ENCODE results near the gene PPP2R5C.

PPP2R5C gene

GRCh38 chr14:101915871-101916815 lies 154.6 kb downstream of the PPP2R5C start:
- in situ Hi-C loops (cut with HindIII; ENCODE audit: low pct_ligation_motif_present, low pct_unique_long_range_greater_than_20kb, low sequenced_read_pairs) = no loop called here
- DNase-seq = no peak

DNA sequence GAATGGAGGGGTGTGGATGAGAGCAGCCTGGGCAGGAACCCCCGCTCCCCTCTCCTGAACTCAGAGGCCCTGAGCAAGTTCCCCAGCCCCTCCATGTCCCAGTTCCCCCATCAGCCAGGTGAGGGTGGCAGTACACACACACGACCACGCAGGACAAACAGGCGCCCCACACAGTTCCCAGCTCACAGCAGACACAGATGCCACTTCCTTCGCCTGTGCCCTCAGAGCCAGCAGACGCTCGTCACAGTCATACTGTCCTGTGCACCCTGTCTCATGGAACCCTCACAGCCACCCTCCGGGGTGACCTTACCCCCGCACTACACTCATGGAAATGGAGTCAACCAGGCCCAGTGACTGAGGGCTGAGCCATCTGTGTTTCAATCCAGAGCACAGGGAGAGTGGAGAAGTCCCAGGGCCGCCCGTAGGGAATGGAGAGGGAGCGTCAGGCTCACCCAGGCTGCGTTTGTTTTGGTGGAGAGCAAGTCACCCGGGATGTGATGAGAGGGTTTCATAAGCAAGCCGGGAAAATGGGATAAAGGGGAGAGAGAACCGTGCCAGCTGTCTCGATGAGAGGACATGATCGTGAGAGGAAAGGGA lies 155.4 kb downstream of the PPP2R5C start:
- in situ Hi-C loops (cut with HindIII; ENCODE audit: low pct_ligation_motif_present, low pct_unique_long_range_greater_than_20kb, low sequenced_read_pairs) = no loop called here
- DNase-seq = no peak

DNA sequence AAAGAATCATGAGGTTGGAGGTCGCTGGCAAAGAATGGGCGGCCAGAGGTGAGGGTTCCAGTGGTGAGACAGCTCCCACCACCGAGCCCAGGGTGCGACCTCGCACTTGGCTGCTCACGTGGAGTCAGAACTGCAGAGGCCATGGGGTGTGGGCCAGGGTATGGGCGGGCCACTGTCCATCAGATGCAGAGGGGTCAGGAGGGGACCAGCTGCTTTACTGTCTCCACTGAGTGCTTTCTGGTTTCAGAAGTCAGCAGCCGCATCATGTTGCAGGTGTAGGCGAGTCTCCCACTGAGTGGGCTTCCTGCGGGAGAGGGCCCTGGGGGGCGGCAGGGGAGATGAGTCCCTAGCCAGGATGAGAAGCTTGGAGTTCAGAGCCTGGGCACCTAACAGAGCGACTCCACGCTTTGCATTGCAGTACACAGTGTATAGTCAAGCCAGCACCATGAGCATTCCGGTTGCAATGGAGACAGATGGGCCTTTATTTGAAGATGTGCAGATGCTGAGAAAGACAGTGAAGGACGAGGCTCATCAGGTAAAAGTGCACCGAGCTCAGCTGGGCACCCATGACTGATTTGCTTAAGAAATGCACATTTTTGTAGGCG lies 156.0 kb downstream of the PPP2R5C start:
- no peak for DNase-seq
- in situ Hi-C loops (cut with HindIII; ENCODE audit: low pct_ligation_motif_present, low pct_unique_long_range_greater_than_20kb, low sequenced_read_pairs) = no loop called here

DNA sequence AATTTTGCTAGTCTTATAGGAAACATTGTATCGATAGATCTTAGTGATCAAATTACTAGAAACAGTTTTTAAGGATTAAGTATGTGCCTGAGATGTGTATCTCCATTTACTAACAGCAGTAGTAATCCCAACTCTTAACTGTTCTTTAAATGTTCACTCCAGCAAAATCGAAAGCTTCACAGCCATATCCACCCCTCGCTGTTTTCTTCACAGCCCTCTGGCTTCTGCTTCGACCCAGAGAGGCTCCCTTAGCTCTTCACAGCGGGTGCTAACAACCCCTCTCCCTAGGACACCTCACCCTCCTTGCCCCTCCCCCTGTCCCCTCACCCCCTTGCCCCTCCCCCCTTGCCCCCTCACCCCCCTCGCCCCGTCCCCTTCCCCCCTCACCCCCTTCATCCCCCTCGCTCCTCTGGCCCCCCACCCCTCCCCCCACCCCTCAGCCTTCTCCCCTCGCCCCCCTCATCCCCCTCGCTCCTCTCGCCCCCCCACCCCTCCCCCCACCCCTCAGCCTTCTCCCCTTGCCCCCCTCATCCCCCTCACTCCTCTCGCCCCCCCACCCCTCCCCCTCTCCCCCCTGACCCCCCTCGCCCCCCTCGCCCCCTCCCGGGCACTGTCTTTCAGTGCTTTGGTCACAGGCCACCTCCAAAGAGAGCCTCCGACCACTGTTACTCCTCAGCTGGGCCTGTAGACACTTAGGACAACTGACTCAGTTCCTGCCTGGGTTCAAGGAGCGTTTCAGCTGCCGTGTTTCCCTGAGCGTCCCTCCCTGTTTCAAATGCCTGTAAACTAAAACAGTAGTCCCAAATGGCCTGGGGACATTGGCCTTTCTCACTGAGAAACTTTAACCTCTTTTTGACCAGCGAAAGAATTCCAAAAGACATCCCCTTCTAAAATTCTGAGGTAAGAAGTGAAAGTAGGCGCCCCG lies 156.8 kb downstream of the PPP2R5C start:
- no peak for DNase-seq
- in situ Hi-C loops (cut with HindIII; ENCODE audit: low pct_ligation_motif_present, low pct_unique_long_range_greater_than_20kb, low sequenced_read_pairs) = no loop called here

GRCh38 chr14:101920271-101920670 lies 158.8 kb downstream of the PPP2R5C start:
- in situ Hi-C loops (cut with HindIII; ENCODE audit: low pct_ligation_motif_present, low pct_unique_long_range_greater_than_20kb, low sequenced_read_pairs) = no loop called here

GRCh38 chr14:101922866-101923265 lies 161.4 kb downstream of the PPP2R5C start:
- in situ Hi-C loops (cut with HindIII; ENCODE audit: low pct_ligation_motif_present, low pct_unique_long_range_greater_than_20kb, low sequenced_read_pairs) = no loop called here
- DNase-seq = no peak

More at GRCh38 chr14:101920271-101920670, 158.8 kb downstream of the PPP2R5C start:
- DNase-seq = no peak

- in situ Hi-C loops (cut with HindIII; ENCODE audit: low pct_ligation_motif_present, low pct_unique_long_range_greater_than_20kb, low sequenced_read_pairs) = no loop called here
- no peak for DNase-seq
Observed at GRCh38 chr14:101925152-101925551, 163.6 kb downstream of the PPP2R5C start.

DNA sequence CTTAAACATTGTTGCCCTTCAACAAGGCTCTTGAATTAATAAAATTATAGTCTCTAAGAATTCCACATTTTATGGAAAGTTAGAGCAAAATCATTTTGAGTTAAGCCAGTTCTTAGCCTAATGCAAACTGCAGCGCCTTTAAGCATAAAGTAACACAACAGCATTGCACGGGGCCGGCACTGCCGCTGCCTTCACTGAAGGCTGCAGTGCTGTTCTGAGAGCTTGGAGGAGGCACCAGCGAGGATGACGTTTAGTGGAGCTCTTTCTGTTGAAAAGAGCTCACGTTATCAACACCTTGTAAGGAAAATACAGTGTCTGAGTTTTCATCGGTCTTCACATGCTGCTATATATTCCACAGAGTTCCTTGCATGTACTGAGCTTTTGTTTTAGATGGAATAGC lies 164.6 kb downstream of the PPP2R5C start:
- no peak for DNase-seq
- in situ Hi-C loops (cut with HindIII; ENCODE audit: low pct_ligation_motif_present, low pct_unique_long_range_greater_than_20kb, low sequenced_read_pairs) = no loop called here

GRCh38 chr14:101926620-101927019 lies 165.1 kb downstream of the PPP2R5C start:
- no peak for DNase-seq
- in situ Hi-C loops (cut with HindIII; ENCODE audit: low pct_ligation_motif_present, low pct_unique_long_range_greater_than_20kb, low sequenced_read_pairs) = no loop called here

DNA sequence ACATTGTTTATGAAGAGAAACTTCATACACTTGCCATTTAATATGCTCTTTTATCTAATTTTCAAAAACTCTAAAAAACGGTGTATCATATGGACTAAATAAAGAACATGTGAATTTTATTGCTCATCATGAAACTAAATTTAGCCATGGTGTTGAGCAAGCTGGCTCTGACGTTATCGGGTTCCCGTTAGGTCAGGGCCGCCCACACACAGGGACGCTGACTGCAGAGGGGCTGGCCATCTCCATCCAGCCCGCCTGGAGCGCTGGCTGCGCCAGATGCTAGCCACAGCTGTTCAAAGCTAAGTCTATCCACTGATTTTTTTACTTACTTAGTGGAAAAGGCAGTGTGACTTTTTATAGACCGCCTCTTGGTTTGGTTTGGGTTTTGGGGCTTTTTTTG lies 166.3 kb downstream of the PPP2R5C start:
- in situ Hi-C loops (cut with HindIII; ENCODE audit: low pct_ligation_motif_present, low pct_unique_long_range_greater_than_20kb, low sequenced_read_pairs) = no loop called here
- no peak for DNase-seq

DNA sequence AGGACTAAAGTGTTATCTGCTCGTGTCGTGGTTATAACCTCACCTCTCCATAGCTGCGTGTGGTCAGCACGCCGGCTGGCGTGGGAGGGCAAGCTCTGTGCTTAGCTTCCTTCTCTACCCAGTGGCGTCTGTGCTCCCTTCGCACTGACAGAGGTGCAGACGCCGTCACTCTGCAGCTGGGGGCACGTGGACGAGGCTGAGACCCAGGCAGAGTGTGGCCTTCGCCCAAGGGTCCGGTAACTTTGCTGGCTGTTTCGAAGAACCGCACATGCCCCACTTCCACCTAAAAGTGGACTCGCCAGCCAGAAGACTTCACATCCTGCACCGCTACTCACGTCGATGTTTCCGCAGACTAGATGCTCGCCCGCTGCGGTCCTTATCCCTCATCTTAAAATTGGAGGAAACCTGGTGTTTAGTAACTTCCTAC lies 166.9 kb downstream of the PPP2R5C start:
- no peak for DNase-seq
- in situ Hi-C loops (cut with HindIII; ENCODE audit: low pct_ligation_motif_present, low pct_unique_long_range_greater_than_20kb, low sequenced_read_pairs) = no loop called here

DNA sequence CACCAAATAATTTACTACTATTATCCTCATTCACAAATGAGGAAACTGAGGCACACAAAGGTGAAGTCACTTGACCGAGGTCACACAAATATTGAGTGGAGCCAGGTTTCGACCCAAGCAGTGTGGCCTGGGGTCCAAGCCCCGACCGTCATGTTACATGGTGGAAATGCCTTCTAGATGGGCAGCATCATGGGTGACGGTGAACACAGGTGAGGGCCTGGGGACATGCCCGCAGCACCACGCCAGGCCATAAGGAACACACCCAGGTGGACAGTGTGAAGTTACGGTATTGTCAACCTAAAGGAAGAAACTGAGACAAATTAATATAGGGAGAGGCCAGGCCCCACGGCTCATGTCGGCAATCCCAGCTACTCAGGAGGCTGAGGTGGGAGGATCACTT lies 167.6 kb downstream of the PPP2R5C start:
- in situ Hi-C loops (cut with HindIII; ENCODE audit: low pct_ligation_motif_present, low pct_unique_long_range_greater_than_20kb, low sequenced_read_pairs) = no loop called here
- DNase-seq = no peak

GRCh38 chr14:101929946-101930345 lies 168.4 kb downstream of the PPP2R5C start:
- in situ Hi-C loops (cut with HindIII; ENCODE audit: low pct_ligation_motif_present, low pct_unique_long_range_greater_than_20kb, low sequenced_read_pairs) = no loop called here
- DNase-seq = no peak

GRCh38 chr14:101932673-101933072 lies 171.2 kb downstream of the PPP2R5C start:
- no peak for DNase-seq
- in situ Hi-C loops (cut with HindIII; ENCODE audit: low pct_ligation_motif_present, low pct_unique_long_range_greater_than_20kb, low sequenced_read_pairs) = no loop called here

- DNase-seq = no peak
- in situ Hi-C loops (cut with HindIII; ENCODE audit: low pct_ligation_motif_present, low pct_unique_long_range_greater_than_20kb, low sequenced_read_pairs) = no loop called here
Observed at GRCh38 chr14:101933209-101933608, 171.7 kb downstream of the PPP2R5C start.

DNA sequence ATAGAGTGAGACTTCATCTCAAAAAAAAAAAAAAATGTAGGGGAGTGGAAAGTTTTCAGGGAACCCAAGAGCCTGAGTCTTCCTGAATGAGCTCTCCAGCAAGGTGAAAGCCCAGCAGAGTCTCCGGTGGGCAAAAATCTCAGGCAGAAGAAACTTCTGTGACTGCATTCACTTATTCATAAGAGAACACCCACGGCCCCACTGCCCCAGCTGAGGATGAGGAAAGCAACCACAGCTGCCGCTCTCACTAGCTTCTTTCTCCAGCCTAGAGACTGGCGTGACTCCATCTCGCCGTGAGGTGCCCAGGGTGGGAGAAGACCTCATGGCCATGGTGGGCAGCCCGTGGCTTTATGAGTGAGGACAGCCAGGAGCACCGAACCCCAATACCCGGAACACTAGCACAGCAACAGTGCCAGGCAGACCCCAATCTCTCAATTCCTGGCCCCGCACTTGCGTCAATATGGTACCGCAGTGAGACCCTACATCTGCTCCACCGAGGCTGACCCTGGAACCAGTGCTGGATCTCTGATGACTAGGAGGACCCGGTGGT lies 173.2 kb downstream of the PPP2R5C start:
- in situ Hi-C loops (cut with HindIII; ENCODE audit: low pct_ligation_motif_present, low pct_unique_long_range_greater_than_20kb, low sequenced_read_pairs) = no loop called here
- no peak for DNase-seq

GRCh38 chr14:101937926-101938767 lies 176.6 kb downstream of the PPP2R5C start:
- in situ Hi-C loops (cut with HindIII; ENCODE audit: low pct_ligation_motif_present, low pct_unique_long_range_greater_than_20kb, low sequenced_read_pairs) = no loop called here
- DNase-seq = no peak
